Loucy (cell line): ENCODE measurements around the gene ARHGAP42.
"Not testable (repeated sequence)": the region's sequence is repeated elsewhere in the genome, so short reads cannot be mapped to it uniquely, and the experiment has no call there.

Experiments
- H2AFZ ChIP-seq: fragments of 200-600 bp; sonication (generic); 2 replicates; pipeline ENCODE4 v1.6.0; 2016; ENCODE audit warnings: antibody characterized with exemption, mild to moderate bottlenecking, low read length, moderate library complexity
- H3F3A ChIP-seq: fragments of 200-600 bp; 2 replicates; pipeline ENCODE4 v1.6.0; 2016; ENCODE audit warnings: antibody characterized with exemption, low read depth, mild to moderate bottlenecking
- H3K27me3 ChIP-seq: fragments of 200-600 bp; sonication (generic); 2 replicates; pipeline ENCODE4 v1.6.1; 2014; ENCODE audit warnings: low read length, mild to moderate bottlenecking; ENCODE audit not compliant: insufficient read depth, poor library complexity, severe bottlenecking
- H3K36me3 ChIP-seq: fragments of 200-600 bp; sonication (generic); 2 replicates; pipeline ENCODE4 v1.6.1; 2016; ENCODE audit warnings: low read length; ENCODE audit not compliant: insufficient read depth
- H3K4me1 ChIP-seq: fragments of 200-600 bp; sonication (generic); 2 replicates; pipeline ENCODE4 v1.5.1; 2014; ENCODE audit warnings: low read length, mild to moderate bottlenecking; ENCODE audit not compliant: insufficient read depth, poor library complexity, severe bottlenecking
- H3K4me2 ChIP-seq: fragments of 200-600 bp; sonication (generic); 2 replicates; pipeline ENCODE4 v1.6.0; 2014; ENCODE audit warnings: antibody characterized with exemption, low read length, low read depth, mild to moderate bottlenecking; ENCODE audit not compliant: poor library complexity, severe bottlenecking
- H3K4me3 ChIP-seq: fragments of 200-600 bp; sonication (generic); 2 replicates; pipeline ENCODE4 v1.5.1; 2014; ENCODE audit warnings: low read length, mild to moderate bottlenecking, mixed read lengths; ENCODE audit not compliant: poor library complexity, severe bottlenecking
- H3K79me2 ChIP-seq: fragments of 200-600 bp; sonication (generic); 2 replicates; pipeline ENCODE4 v1.6.1; 2014; ENCODE audit warnings: low read length; ENCODE audit not compliant: insufficient read depth
- H3K9ac ChIP-seq: fragments of 200-600 bp; sonication (generic); 2 replicates; pipeline ENCODE4 v1.6.0; 2014; ENCODE audit warnings: mild to moderate bottlenecking, low read depth, low read length, moderate library complexity; ENCODE audit not compliant: poor library complexity, severe bottlenecking
- H3K9me2 ChIP-seq: fragments of 200-600 bp; sonication (generic); replicated peaks from 2 replicates; pipeline ENCODE4 v1.6.1; 2016; ENCODE audit warnings: low read depth, low read length, mixed read lengths
- H3K9me3 ChIP-seq: fragments of 200-600 bp; sonication (generic); 2 replicates; pipeline ENCODE4 v1.6.1; 2014; ENCODE audit warnings: mild to moderate bottlenecking, antibody characterized with exemption, low read length, low read depth; ENCODE audit not compliant: insufficient read depth
- H4K20me1 ChIP-seq: fragments of 200-600 bp; sonication (generic); 2 replicates; pipeline ENCODE4 v1.6.0; 2014; ENCODE audit warnings: antibody characterized with exemption, low read length, mild to moderate bottlenecking; ENCODE audit not compliant: insufficient read depth, poor library complexity, severe bottlenecking
- CTCF ChIP-seq: fragments of 200-600 bp; sonication (generic); conservative IDR thresholded peaks from 2 replicates; pipeline ENCODE4 v1.5.1; 2014; ENCODE audit warnings: mild to moderate bottlenecking, antibody characterized with exemption, low read length
- EZH2phosphoT487 ChIP-seq: fragments of 200-600 bp; IDR thresholded peaks from 2 replicates; pipeline ENCODE4 v1.6.1; 2018; ENCODE audit warnings: antibody characterized with exemption, mild to moderate bottlenecking, moderate library complexity, borderline replicate concordance

ARHGAP42 gene

DNA sequence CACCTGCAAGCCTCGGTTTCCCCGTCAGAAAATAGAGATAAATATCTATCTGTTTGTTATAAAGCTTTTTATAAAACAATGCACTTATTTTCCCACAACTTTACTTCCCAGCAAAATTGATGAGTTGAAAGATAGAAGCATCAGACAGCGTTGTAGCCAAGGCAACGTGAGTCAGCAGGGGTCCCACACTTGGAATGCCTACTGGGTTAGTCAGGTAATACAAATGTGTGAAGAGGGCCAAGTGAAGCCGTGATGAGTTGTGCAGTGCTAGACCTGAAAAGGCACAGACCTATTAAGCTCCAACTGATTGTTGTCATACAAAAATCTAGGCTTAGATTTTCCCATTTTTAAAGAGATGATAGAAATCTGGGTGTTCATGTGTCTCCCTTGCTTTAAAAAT lies 323.8 kb downstream of the ARHGAP42 start:
- TF ChIP-seq CTCF: no peak
- no peak for TF ChIP-seq EZH2phosphoT487
- Histone ChIP-seq H3K36me3 (no peaks in the 10 kb centered on the region), H4K20me1 (no peaks in the 10 kb centered on the region), H3K4me1 (no peaks in the 10 kb centered on the region), H3F3A (no peaks in the 10 kb centered on the region), H3K4me2 (no peak overlapping the region), H2AFZ (no peak overlapping the region), H3K79me2 (no peaks in the 10 kb centered on the region), H3K4me3 (no peak overlapping the region), H3K9ac (no peak overlapping the region), H3K9me3 (no peaks in the 10 kb centered on the region), H3K27me3 (no peaks in the 10 kb centered on the region), H3K9me2 (no peaks in the 10 kb centered on the region)

- no peaks in the 10 kb centered on the region for H3K9me2 ChIP-seq
- no peak for TF ChIP-seq CTCF
- TF ChIP-seq EZH2phosphoT487: no peak
- no peaks in the 10 kb centered on the region for H3K4me1 ChIP-seq
- H3K79me2 ChIP-seq: no peaks in the 10 kb centered on the region
- H3K9me3 ChIP-seq: no peaks in the 10 kb centered on the region
- no peaks in the 10 kb centered on the region for H3K36me3 ChIP-seq
- no peaks in the 10 kb centered on the region for H3F3A ChIP-seq
- H3K27me3 ChIP-seq: no peaks in the 10 kb centered on the region
- no peak overlapping the region for H3K4me2 ChIP-seq
- no peak overlapping the region for H3K4me3 ChIP-seq
- no peak overlapping the region for H2AFZ ChIP-seq
- H3K9ac ChIP-seq: no peak overlapping the region
- H4K20me1 ChIP-seq: no peaks in the 10 kb centered on the region
These were observed 324.8 kb downstream of the ARHGAP42 start for GRCh38 chr11:101011881-101012280.

DNA sequence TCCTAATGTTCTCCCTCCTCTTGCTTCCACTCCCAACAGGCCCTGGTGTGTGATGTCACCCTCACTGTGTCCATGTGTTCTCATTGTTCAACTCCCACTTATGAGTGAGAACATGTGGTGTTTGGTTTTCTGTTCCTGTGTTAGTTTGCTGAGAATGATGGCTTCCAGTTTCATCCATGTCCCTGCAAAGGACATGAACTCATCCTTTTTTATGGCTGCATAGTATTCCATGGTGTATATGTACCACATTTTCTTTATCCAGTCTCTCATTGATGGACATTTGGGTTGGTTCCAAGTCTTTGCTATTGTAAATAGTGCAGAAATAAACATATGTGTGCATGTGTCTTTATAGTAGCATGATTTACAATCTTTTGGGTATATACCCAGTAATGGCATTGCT lies 326.6 kb downstream of the ARHGAP42 start:
- H4K20me1 ChIP-seq, H3K4me1 ChIP-seq, H3K9me2 ChIP-seq, H3K27me3 ChIP-seq, H3K4me3 ChIP-seq, H2AFZ ChIP-seq, H3F3A ChIP-seq, H3K9me3 ChIP-seq, H3K36me3 ChIP-seq, H3K79me2 ChIP-seq, H3K4me2 ChIP-seq, H3K9ac ChIP-seq: not testable (repeated sequence)

- no peaks in the 10 kb centered on the region for H3K9me2 ChIP-seq
- H3K27me3 ChIP-seq: no peaks in the 10 kb centered on the region
- H3K4me2 ChIP-seq: no peak overlapping the region
- no peaks in the 10 kb centered on the region for H3K79me2 ChIP-seq
- no peak overlapping the region for H3K9ac ChIP-seq
- H3K9me3 ChIP-seq: no peaks in the 10 kb centered on the region
- TF ChIP-seq EZH2phosphoT487: no peak
- no peak for TF ChIP-seq CTCF
- no peaks in the 10 kb centered on the region for H3F3A ChIP-seq
- no peaks in the 10 kb centered on the region for H4K20me1 ChIP-seq
- H3K36me3 ChIP-seq: no peaks in the 10 kb centered on the region
- no peak overlapping the region for H3K4me3 ChIP-seq
- no peak overlapping the region for H2AFZ ChIP-seq
- H3K4me1 ChIP-seq: no peaks in the 10 kb centered on the region
These were observed 327.7 kb downstream of the ARHGAP42 start for GRCh38 chr11:101014600-101015285.
